Memory B cell (primary cell): Measurements from ENCODE around the gene UMODL1.

Experiments used
- ATAC-seq: fragments of 150-1000 bp; cut with Tn5 transposase; 2 replicates; pipeline ENCODE4 v1.10.0; 2021; ENCODE audit warnings: low read depth, mild to moderate bottlenecking, moderate library complexity
- DNase-seq, 2 donors: peaks; one replicate each; pipeline ENCODE4 v3.0.0; 2022; ENCODE audit warnings: low spot score in 2 of 2
- H3K27ac Mint-ChIP-seq: one replicate; pipeline ENCODE4 v1.8.0; 2022; ENCODE audit warnings: mild to moderate bottlenecking, moderate library complexity, mixed read lengths
- H3K27me3 Mint-ChIP-seq: one replicate; pipeline ENCODE4 v1.8.0; 2022; ENCODE audit warnings: mixed read lengths
- H3K36me3 Mint-ChIP-seq: one replicate; pipeline ENCODE4 v1.8.0; 2022; ENCODE audit warnings: mild to moderate bottlenecking, mixed read lengths
- H3K4me1 Mint-ChIP-seq: one replicate; pipeline ENCODE4 v1.8.0; 2022; ENCODE audit warnings: mixed read lengths
- H3K4me3 Mint-ChIP-seq: one replicate; pipeline ENCODE4 v1.8.0; 2022; ENCODE audit warnings: mild to moderate bottlenecking, moderate library complexity, mixed read lengths
- H3K9me3 Mint-ChIP-seq: one replicate; pipeline ENCODE4 v1.8.0; 2022; ENCODE audit warnings: mixed read lengths

UMODL1 gene, protein sequence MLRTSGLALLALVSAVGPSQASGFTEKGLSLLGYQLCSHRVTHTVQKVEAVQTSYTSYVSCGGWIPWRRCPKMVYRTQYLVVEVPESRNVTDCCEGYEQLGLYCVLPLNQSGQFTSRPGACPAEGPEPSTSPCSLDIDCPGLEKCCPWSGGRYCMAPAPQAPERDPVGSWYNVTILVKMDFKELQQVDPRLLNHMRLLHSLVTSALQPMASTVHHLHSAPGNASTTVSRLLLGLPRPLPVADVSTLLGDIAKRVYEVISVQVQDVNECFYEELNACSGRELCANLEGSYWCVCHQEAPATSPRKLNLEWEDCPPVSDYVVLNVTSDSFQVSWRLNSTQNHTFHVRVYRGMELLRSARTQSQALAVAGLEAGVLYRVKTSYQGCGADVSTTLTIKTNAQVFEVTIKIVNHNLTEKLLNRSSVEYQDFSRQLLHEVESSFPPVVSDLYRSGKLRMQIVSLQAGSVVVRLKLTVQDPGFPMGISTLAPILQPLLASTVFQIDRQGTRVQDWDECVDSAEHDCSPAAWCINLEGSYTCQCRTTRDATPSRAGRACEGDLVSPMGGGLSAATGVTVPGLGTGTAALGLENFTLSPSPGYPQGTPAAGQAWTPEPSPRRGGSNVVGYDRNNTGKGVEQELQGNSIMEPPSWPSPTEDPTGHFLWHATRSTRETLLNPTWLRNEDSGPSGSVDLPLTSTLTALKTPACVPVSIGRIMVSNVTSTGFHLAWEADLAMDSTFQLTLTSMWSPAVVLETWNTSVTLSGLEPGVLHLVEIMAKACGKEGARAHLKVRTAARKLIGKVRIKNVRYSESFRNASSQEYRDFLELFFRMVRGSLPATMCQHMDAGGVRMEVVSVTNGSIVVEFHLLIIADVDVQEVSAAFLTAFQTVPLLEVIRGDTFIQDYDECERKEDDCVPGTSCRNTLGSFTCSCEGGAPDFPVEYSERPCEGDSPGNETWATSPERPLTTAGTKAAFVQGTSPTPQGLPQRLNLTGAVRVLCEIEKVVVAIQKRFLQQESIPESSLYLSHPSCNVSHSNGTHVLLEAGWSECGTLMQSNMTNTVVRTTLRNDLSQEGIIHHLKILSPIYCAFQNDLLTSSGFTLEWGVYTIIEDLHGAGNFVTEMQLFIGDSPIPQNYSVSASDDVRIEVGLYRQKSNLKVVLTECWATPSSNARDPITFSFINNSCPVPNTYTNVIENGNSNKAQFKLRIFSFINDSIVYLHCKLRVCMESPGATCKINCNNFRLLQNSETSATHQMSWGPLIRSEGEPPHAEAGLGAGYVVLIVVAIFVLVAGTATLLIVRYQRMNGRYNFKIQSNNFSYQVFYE

GRCh38 chr21:42071146-42071737 is at the start of gene UMODL1:
Gene UMODL1 (plus strand): TSS chr21:42071317. CDS start chr21:42071317, 0 bp downstream.
- Mint-ChIP-seq H3K4me3 (no peak within 1 kb of the TSS), H3K27me3 (no peaks in the 10 kb centered on the region), H3K27ac (no peak within 1 kb of the TSS), H3K36me3 (no peaks in the 10 kb centered on the region), H3K9me3 (no peaks in the 10 kb centered on the region), H3K4me1 (peaks cover 15% of the 10 kb centered on the region)
- DNase-seq, result no peak
- no peak for ATAC-seq

- H3K27ac Mint-ChIP-seq, result no peak overlapping the region
- ATAC-seq (no peak), DNase-seq (no peak)
- H3K36me3 Mint-ChIP-seq, result no peaks in the 10 kb centered on the region
- H3K4me1 Mint-ChIP-seq, result no peaks in the 10 kb centered on the region
- no peaks in the 10 kb centered on the region for H3K9me3 Mint-ChIP-seq
- H3K27me3 Mint-ChIP-seq, result peaks cover 18% of the 10 kb centered on the region
- no peak overlapping the region for H3K4me3 Mint-ChIP-seq
Measured at GRCh38 chr21:42021371-42022090, 49.6 kb upstream of the UMODL1 start.

DNA sequence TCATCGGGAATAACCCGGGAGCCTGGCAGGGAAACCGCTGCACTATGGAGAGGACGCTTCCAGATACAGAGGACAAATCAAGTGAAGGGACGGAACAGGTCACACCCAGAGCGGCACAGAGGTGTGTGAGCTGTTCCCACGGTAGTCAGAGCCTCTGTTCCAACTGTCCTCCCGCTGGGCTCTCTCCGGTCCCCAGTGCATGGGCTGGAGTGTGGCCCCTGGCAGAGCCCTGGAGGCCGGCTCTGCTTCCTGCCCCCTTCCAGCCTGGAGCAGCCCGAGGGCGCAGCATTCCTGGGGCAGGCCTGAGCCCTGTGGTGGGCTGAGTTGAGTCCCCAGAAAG is 49.1 kb upstream of the UMODL1 start:
- ATAC-seq, result no peak
- no peak overlapping the region for H3K4me3 Mint-ChIP-seq
- peaks cover 5% of the 10 kb centered on the region for H3K4me1 Mint-ChIP-seq
- peaks cover 23% of the 10 kb centered on the region for H3K27me3 Mint-ChIP-seq
- no peak for DNase-seq
- H3K27ac Mint-ChIP-seq, result no peak overlapping the region
- no peaks in the 10 kb centered on the region for H3K9me3 Mint-ChIP-seq
- H3K36me3 Mint-ChIP-seq, result no peaks in the 10 kb centered on the region

- Mint-ChIP-seq H3K4me3 (no peak overlapping the region), H3K27me3 (peaks cover 25% of the 10 kb centered on the region), H3K36me3 (no peaks in the 10 kb centered on the region), H3K27ac (no peak overlapping the region), H3K9me3 (no peaks in the 10 kb centered on the region), H3K4me1 (peaks cover 10% of the 10 kb centered on the region)
- ATAC-seq (no peak), DNase-seq (no peak)
Measured at GRCh38 chr21:42022906-42023305, 48.2 kb upstream of the UMODL1 start.

DNA sequence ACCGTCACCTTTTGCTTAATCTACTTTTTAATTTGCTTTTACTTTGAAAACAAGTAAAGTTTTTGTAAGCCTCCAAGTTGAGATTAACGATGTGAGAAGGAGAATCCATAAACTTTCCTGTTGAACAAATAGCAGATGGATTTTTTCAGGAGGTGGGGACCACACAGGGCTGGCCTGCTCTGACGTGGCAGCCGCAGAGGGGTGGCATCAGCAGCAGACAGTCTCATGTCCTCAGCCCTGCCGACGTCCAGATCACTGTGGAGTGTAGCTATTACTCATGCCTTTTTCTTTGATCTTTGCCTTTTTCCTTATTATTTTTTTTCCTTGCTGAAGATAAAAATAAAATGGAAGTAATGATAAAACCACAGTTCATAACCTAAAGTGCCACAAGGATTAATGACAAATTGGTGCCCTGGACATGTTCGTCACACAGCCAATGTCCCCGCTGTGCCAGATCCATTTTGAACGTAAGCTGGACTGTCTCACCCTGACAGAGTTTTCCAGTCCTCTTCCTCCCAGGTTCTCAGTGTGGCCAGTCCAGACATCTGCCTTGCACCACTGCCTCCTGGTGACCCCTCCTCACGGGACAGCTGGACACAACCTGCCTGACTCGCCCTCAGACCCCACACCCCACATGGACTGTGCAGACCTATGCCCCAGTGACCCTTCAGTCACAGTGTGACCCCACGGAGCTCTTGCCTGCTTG is 45.6 kb upstream of the UMODL1 start:
- Mint-ChIP-seq H3K4me3 (no peak overlapping the region), H3K4me1 (peaks cover 10% of the 10 kb centered on the region), H3K27ac (no peak overlapping the region), H3K36me3 (no peaks in the 10 kb centered on the region), H3K27me3 (peaks cover 19% of the 10 kb centered on the region), H3K9me3 (no peaks in the 10 kb centered on the region)
- ATAC-seq, result no peak
- no peak for DNase-seq

DNA sequence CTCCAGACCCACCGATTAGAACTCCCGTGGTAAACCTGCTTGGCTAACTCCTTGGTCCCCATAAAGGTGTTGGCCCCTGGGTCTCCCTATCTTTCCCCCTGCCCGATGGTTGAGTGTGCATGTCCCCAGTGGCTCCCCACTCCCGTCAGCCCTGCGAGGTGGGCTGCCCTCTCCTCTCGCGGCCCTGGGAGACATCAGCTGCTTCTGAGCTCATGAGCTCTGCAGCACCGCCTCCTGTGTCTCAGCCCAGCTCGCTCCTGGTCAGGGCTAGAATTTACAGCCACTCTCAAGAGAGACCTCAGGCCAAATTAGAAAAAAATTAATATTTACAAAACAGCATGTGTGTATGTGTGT is 45.1 kb upstream of the UMODL1 start:
- Mint-ChIP-seq H3K4me1 (peaks cover 10% of the 10 kb centered on the region), H3K27me3 (peaks cover 17% of the 10 kb centered on the region), H3K4me3 (no peak overlapping the region), H3K9me3 (no peaks in the 10 kb centered on the region), H3K27ac (no peak overlapping the region), H3K36me3 (no peaks in the 10 kb centered on the region)
- ATAC-seq, result no peak
- DNase-seq, result no peak

DNA sequence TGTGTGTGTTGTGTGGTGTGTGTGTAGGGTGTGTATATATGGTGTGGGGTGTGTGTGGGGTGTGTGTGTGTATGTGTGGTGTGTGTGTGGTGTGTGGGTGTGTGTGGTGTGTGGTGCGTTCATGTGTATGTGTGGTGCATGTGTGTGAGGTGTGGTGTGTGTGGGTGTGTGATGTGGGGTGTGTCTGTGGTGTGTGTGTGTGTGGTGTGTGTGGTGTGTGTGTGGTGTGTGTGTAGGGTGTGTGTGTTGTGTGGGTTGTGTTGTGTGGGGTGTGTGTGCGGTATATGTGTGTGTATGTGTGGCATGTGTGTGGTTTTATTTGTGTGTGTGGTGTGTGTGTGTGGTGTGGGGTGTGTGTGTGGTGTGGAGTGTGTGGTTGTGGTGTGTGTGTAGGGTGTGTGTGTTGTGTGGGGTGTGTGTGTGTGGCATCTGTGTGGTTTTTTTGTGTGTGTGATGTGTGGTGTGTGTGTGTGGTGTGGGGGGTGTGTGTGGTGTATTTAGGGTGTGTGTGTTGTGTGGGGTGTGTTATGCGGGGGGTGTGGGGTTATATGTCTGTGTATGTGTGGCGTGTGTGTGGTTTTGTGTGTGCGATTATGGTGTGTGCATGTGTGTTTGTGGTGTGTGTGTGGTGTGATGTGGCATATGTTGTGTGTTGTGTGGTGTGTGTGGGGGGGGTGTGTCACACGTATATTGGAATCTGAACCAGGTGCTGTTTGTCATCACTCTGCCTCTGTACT is 43.9 kb upstream of the UMODL1 start:
- peaks cover 10% of the 10 kb centered on the region for H3K4me1 Mint-ChIP-seq
- peak overlapping the region; percentile 56 for H3K27ac Mint-ChIP-seq
- H3K4me3 Mint-ChIP-seq, result no peak overlapping the region
- DNase-seq (no peak), ATAC-seq (no peak)
- H3K36me3 Mint-ChIP-seq, result no peaks in the 10 kb centered on the region
- no peaks in the 10 kb centered on the region for H3K9me3 Mint-ChIP-seq
- peaks cover 14% of the 10 kb centered on the region for H3K27me3 Mint-ChIP-seq

- H3K4me1 Mint-ChIP-seq, result peaks cover 10% of the 10 kb centered on the region
- ATAC-seq (no peak), DNase-seq (no peak)
- no peak overlapping the region for H3K4me3 Mint-ChIP-seq
- no peaks in the 10 kb centered on the region for H3K9me3 Mint-ChIP-seq
- peaks cover 14% of the 10 kb centered on the region for H3K27me3 Mint-ChIP-seq
- no peak overlapping the region for H3K27ac Mint-ChIP-seq
- H3K36me3 Mint-ChIP-seq, result no peaks in the 10 kb centered on the region
Measured at GRCh38 chr21:42027822-42028765, 43.0 kb upstream of the UMODL1 start.

DNA sequence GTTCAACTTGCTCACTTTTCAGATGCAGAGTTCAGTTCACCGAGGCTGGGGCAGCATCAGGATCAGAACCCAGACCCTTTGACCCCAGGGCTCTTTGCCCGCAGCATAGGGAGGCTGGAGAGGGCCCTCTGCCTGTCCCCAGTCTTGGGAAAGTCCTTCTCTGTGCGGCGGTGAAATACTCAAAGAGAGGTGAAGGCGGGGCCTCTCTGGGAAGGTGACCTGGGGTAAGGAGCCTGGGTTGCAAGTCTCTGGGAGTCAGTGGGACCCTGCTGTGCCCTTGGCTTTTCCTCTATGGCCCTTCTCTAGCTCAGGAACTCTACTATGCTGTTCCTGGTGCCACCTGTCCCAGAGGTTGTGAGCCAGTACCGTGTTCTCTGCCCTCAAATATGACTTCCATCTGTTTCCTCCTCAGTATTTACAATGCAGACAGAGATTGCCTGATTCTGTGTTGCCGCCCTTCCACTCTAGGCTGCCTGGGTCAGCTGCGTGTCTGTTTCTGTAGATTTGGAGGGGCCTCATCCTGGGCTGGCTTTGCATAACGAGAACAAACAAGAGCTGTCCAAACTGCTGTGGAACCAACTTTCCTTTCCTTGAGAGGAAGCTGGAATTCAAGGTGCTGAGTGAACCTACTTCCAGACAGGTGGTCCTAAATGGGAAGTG is 42.2 kb upstream of the UMODL1 start:
- Mint-ChIP-seq H3K27me3 (peaks cover 14% of the 10 kb centered on the region), H3K9me3 (no peaks in the 10 kb centered on the region), H3K27ac (no peak overlapping the region), H3K4me1 (peaks cover 10% of the 10 kb centered on the region), H3K36me3 (no peaks in the 10 kb centered on the region), H3K4me3 (no peak overlapping the region)
- no peak for ATAC-seq
- DNase-seq, result no peak

- H3K36me3 Mint-ChIP-seq, result peaks cover 2% of the 10 kb centered on the region
- H3K27ac Mint-ChIP-seq, result no peak overlapping the region
- H3K27me3 Mint-ChIP-seq, result peaks cover 11% of the 10 kb centered on the region
- no peak overlapping the region for H3K4me3 Mint-ChIP-seq
- no peak for ATAC-seq
- peaks cover 15% of the 10 kb centered on the region for H3K4me1 Mint-ChIP-seq
- no peak for DNase-seq
- no peaks in the 10 kb centered on the region for H3K9me3 Mint-ChIP-seq
Measured at GRCh38 chr21:42030311-42030710, 40.8 kb upstream of the UMODL1 start.

DNA sequence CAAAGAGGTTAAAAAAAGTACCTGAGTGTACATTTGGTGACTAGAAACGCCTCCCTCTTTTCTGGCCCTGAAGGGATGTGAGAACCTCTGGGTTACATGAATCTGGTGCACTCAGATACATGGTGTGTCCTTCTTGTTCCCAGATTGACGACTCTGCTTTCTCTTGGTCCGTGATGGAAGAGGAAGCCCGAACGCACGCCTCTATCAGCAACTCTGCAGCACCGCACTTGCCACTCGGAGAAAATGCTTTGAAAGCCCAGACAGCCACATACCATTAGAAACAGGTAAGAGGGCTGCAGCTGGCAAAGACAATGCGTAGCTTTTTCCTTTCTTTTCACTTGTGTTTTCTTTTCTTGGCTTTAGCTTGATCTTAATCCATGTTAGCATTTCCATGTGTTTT is 39.9 kb upstream of the UMODL1 start:
- H3K4me3 Mint-ChIP-seq, result no peak overlapping the region
- peaks cover 7% of the 10 kb centered on the region for H3K27me3 Mint-ChIP-seq
- H3K9me3 Mint-ChIP-seq, result no peaks in the 10 kb centered on the region
- no peak overlapping the region for H3K27ac Mint-ChIP-seq
- DNase-seq (no peak), ATAC-seq (no peak)
- H3K4me1 Mint-ChIP-seq, result peaks cover 15% of the 10 kb centered on the region
- peaks cover 2% of the 10 kb centered on the region for H3K36me3 Mint-ChIP-seq
